Sigmoid colon (tissue), 7 donors: ENCODE data around the gene SH3RF3. TPM values are rescaled to one million over a fixed set of nuclear protein-coding genes. Genes with fewer than 3 reads are reported as not detected.

ENCODE experiments used
- DNase-seq: peaks from one replicate; pipeline ENCODE4 v3.0.0-alpha.2; 2019
- H3K27ac ChIP-seq, 4 donors: fragments of 200-600 bp; sonication (generic); one replicate each; pipeline ENCODE4 v1.5.1; 2016 to 2019; ENCODE audit warnings: mild to moderate bottlenecking in 1 of 4
- H3K27me3 ChIP-seq, 3 donors: fragments of 200-600 bp; sonication (generic); one replicate each; pipeline ENCODE4 v1.5.1; 2019; ENCODE audit warnings: mild to moderate bottlenecking in 1 of 3
- H3K36me3 ChIP-seq, 4 donors: fragments of 200-600 bp; sonication (generic); one replicate each; pipeline ENCODE4 v1.5.1; 2016 to 2019
- H3K4me1 ChIP-seq, 4 donors: fragments of 200-600 bp; sonication (generic); one replicate each; pipeline ENCODE4 v1.5.1; 2017 to 2019
- H3K4me3 ChIP-seq, 4 donors: fragments of 200-600 bp; sonication (generic); one replicate each; pipeline ENCODE4 v1.5.1; 2017 to 2019; ENCODE audit warnings: mild to moderate bottlenecking in 2 of 4, moderate library complexity in 1 of 4
- H3K9me3 ChIP-seq, 4 donors: fragments of 200-600 bp in 3 of 4; sonication (generic) in 3 of 4; one replicate each; pipeline versions ENCODE4 v1.5.1 to v1.6.1; 2013 to 2019
- CTCF ChIP-seq, 4 experiments: fragments of 450-650 bp in 3 of 4; fragments of 200-600 bp in 1 of 4; IDR thresholded peaks; one replicate each; pipeline ENCODE4 v1.5.1; 2016 to 2019; ENCODE audit warnings: antibody characterized with exemption in 4 of 4, mild to moderate bottlenecking in 3 of 4, moderate library complexity in 2 of 4
- EP300 ChIP-seq, 4 donors: sonication (generic); formaldehyde crosslinking; IDR thresholded peaks; one replicate each; pipeline ENCODE4 v1.6.1; 2017; ENCODE audit warnings: antibody characterized with exemption in 4 of 4
- POLR2A ChIP-seq, 2 donors: fragments of 450-650 bp; IDR thresholded peaks; one replicate each; pipeline ENCODE4 v1.6.1; 2016; ENCODE audit warnings: antibody characterized with exemption in 2 of 2, mild to moderate bottlenecking in 2 of 2, moderate library complexity in 2 of 2
- POLR2AphosphoS5 ChIP-seq, 4 donors: sonication (generic); formaldehyde crosslinking; IDR thresholded peaks; one replicate each; pipeline ENCODE4 v1.6.1; 2017; ENCODE audit warnings: antibody characterized with exemption in 4 of 4
- WGBS, 2 donors: extraction: QIAGEN DNeasy Blood & Tissue Kit; methylation state at CpG; one replicate each; pipeline ENCODE4 v1.1.7; 2013; 5-methylcytosine and 5-hydroxymethylcytosine counted together
- intact Hi-C: fragments of 100-400 bp; cut with DNase I; formaldehyde crosslinking; loops from one replicate; pipeline ENCODE4 v1.15.1; 2023
- polyA plus RNA-seq, 3 donors: library from polyadenylated mRNA; stranded (reverse); fragments of 200-250 nt; gene quantifications; one replicate each; pipeline ENCODE4 v1.2.3, GENCODE V29; 2013
- total RNA-seq, 4 donors: library from RNA; depleted of rRNA; stranded (reverse); fragments of >200 nt; gene quantifications; one replicate each; pipeline ENCODE4 v1.1.0, GENCODE V29; 2016
- donor health status: healthy with polysubstance abuse.
- donor health status: Bipolar disorder and iron deficiency.
- donor health status: healthy.

SH3RF3 gene
- total and polyA plus RNA-seq, 7 donors = 0.69 to 10.0 (median 3.4) TPM

DNA sequence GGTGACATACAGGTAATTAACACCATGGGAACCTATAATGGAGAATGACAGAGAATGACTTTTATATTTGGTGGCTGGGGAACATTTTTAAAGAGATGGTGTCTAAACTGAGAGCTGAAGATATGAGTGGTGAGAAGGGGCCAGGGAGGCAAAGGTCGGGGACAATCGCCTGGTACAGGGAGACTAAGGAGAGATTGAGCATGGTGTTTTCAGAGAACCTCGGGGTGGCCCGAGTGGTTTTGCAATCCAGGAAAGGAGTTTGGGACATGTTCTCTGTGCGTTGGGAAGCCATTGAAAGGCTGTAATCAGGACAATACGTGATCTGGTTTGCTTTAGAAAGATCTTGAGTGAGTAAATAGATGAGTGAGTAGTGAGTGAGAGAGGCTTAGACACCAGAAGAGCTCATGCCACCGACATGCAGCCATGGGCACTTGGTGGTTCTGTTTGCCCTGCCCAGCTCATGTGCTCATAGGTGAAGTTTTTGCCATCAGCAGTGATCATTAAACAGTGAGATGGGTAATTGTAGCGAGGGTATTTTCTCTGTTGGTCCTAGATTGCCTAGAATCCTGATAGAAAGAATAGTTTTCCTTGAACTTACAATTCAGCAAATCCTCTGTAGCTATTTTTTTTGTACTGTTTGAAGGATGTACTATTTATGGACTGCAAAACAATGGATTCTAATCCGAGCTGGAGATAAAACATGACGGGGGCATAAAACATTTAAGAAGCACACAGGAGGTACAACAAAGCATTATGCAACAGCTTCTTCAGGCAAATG lies 114.7 kb downstream of the SH3RF3 start:
- Histone ChIP-seq H3K27ac (peak overlapping the region; percentile 72 to 91 (median 86)), H3K9me3 (no peaks in the 10 kb centered on the region), H3K4me3 (no peak overlapping the region), H3K36me3 (no peaks in the 10 kb centered on the region), H3K4me1 (peaks cover 0 to 72% (median 62%) of the 10 kb centered on the region in 4 donors), H3K27me3 (no peaks in the 10 kb centered on the region)
- intact Hi-C loops = loop anchor here (2.0 to 5.0 kb wide), 4 partner anchors 73 to 369 kb away; partner anchors contain the start of genes SEPTIN10, SH3RF3 and SOWAHC
- 88 to 89% methylated on average over 10 of the region's 10 CpGs for WGBS, 2 donors
- no peak for DNase-seq
- TF ChIP-seq CTCF (IDR thresholded peaks at IDR 0.05) (no peak), POLR2A (IDR thresholded peaks at IDR 0.05) (no peak), EP300 (IDR thresholded peaks at IDR 0.05) (no peak), POLR2AphosphoS5 (IDR thresholded peaks at IDR 0.05) (no peak)

DNA sequence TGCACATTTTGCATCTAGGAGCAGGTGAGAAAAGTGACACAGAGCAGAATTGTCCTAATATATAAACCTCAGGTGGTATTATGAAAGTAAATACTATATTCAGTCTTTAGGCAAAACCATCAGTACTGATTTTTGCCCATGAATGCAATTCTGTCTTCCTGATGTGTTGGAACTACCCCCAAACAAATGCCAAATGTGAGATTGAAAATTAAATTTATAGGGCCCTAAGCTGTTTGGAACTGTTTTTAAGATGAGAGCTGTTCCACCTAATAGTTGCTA lies 115.2 kb downstream of the SH3RF3 start:
- no peaks in the 10 kb centered on the region for H3K9me3 ChIP-seq
- DNase-seq = no peak
- intact Hi-C loops = loop anchor here (5.0 kb wide), 1 partner anchor 368 kb away; the partner anchor contains the start of genes SEPTIN10 and SOWAHC
- no peak overlapping the region for H3K4me3 ChIP-seq
- TF ChIP-seq CTCF (IDR thresholded peaks at IDR 0.05) (no peak), POLR2A (IDR thresholded peaks at IDR 0.05) (no peak), POLR2AphosphoS5 (IDR thresholded peaks at IDR 0.05) (no peak), EP300 (IDR thresholded peaks at IDR 0.05) (no peak)
- peaks cover 0 to 66% (median 57%) of the 10 kb centered on the region in 4 donors for H3K4me1 ChIP-seq
- peak overlapping the region; percentile 19 to 91 (median 86) for H3K27ac ChIP-seq
- H3K36me3 ChIP-seq = no peaks in the 10 kb centered on the region
- H3K27me3 ChIP-seq = no peaks in the 10 kb centered on the region

- WGBS, 2 donors = 79 to 89% methylated on average over 4 of the region's 4 CpGs
- TF ChIP-seq EP300 (IDR thresholded peaks at IDR 0.05) (no peak), POLR2AphosphoS5 (IDR thresholded peaks at IDR 0.05) (no peak), POLR2A (IDR thresholded peaks at IDR 0.05) (no peak), CTCF (IDR thresholded peaks at IDR 0.05) (no peak)
- no peak overlapping the region for H3K4me3 ChIP-seq
- peaks cover 0 to 60% (median 50%) of the 10 kb centered on the region in 4 donors for H3K4me1 ChIP-seq
- peak overlapping the region; percentile 19 to 91 (median 86) for H3K27ac ChIP-seq
- H3K9me3 ChIP-seq = no peaks in the 10 kb centered on the region
- intact Hi-C loops = loop anchor here (5.0 kb wide), 1 partner anchor 367 kb away; the partner anchor contains the start of genes SEPTIN10 and SOWAHC
- no peak for DNase-seq
- no peaks in the 10 kb centered on the region for H3K27me3 ChIP-seq
- H3K36me3 ChIP-seq = no peaks in the 10 kb centered on the region
Measured at GRCh38 chr2:109244750-109245382, 115.9 kb downstream of the SH3RF3 start.

DNA sequence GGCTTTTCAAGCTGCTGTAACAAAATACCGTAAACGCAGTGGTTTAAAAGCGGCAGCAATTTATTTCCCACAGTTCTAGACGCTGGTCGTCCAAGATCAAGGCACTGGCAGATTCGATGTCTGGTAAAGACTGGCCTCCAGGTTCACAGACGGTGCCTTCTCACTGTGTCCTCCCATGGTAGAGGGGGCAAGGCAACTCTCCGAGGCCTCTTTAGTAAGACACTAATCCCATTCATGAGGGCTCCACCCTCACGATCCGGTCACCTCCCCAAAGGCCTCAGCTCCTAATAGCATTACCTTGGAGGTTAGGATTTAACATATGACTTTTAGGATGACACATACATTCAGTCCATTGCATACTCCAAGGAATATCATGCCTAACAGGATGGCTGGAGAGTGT lies 117.2 kb downstream of the SH3RF3 start:
- no peak for DNase-seq
- Histone ChIP-seq H3K27ac (peak overlapping the region in 1 of 4 donors; percentile 86), H3K27me3 (no peaks in the 10 kb centered on the region), H3K4me1 (peaks cover 0 to 50% (median 45%) of the 10 kb centered on the region in 4 donors), H3K4me3 (no peak overlapping the region), H3K36me3 (no peaks in the 10 kb centered on the region), H3K9me3 (no peaks in the 10 kb centered on the region)
- TF ChIP-seq EP300 (IDR thresholded peaks at IDR 0.05) (no peak), POLR2AphosphoS5 (IDR thresholded peaks at IDR 0.05) (no peak), CTCF (IDR thresholded peaks at IDR 0.05) (no peak), POLR2A (IDR thresholded peaks at IDR 0.05) (no peak)
- WGBS, 2 donors = 96% methylated on average over 10 of the region's 10 CpGs
- intact Hi-C loops = no loop called here
